Peyer's patch (tissue), 4 donors: ENCODE measurements around the gene ALOX5AP.

Source experiments
- CTCF ChIP-seq, 6 experiments: fragments of 450-650 bp in 4 of 6; fragments of 200-600 bp in 2 of 6; sonication (generic) in 1 of 6; IDR thresholded peaks; one replicate each; pipeline ENCODE4 v1.5.1; 2017 to 2019; ENCODE audit warnings: antibody characterized with exemption in 6 of 6, mild to moderate bottlenecking in 3 of 6, moderate library complexity in 1 of 6
- POLR2A ChIP-seq, 2 donors: fragments of 450-650 bp; IDR thresholded peaks; one replicate each; pipeline ENCODE4 v1.5.1; 2017; ENCODE audit warnings: antibody characterized with exemption in 2 of 2, mild to moderate bottlenecking in 2 of 2, moderate library complexity in 2 of 2

GRCh38 chr13:30708541-30708940 lies 26.8 kb upstream of the ALOX5AP start:
- TF ChIP-seq CTCF (IDR thresholded peaks at IDR 0.05) (no peak), POLR2A (IDR thresholded peaks at IDR 0.05) (no peak)
